IMR-90 (cell line): ENCODE results near the gene KIRREL2. TPM values are rescaled to one million over a fixed set of nuclear protein-coding genes. Genes with fewer than 3 reads are reported as not detected.

Experiments
- ATAC-seq: fragments of 200-7000 bp; cut with Tn5 transposase; 2 replicates; pipeline ENCODE4 v1.9.1; 2020; ENCODE audit warnings: low read depth, mild to moderate bottlenecking, moderate library complexity
- BruUV-seq: library from RNA; stranded (reverse); fragments of 400-500 nt; replicated peaks from 2 replicates; lab custom pipeline; 2021; lab: Mats Ljungman, UMichigan
- CTCF ChIA-PET: fragments of 300-600 bp; formaldehyde crosslinking; extraction: SDS; loops from one replicate; lab custom pipeline; 2021; ENCODE audit warnings: antibody characterized with exemption; lab: Yijun Ruan, JAX
- POLR2A ChIA-PET: fragments of 300-600 bp; sonication (Branson Sonifier 250); formaldehyde crosslinking; loops from one replicate; lab custom pipeline; 2022; ENCODE audit warnings: antibody characterized with exemption; ENCODE audit not compliant: unreplicated experiment; lab: Charles Lee
- DNase-seq: peaks from one replicate; pipeline ENCODE4 v3.0.0; 2013
- H2AFZ ChIP-seq: replicated peaks from 2 replicates; pipeline ENCODE3; 2013; ENCODE audit warnings: low read length, mild to moderate bottlenecking; ENCODE audit not compliant: poor library complexity
- H2AK5ac ChIP-seq: 2 replicates; pipeline ENCODE4 v1.6.1; 2013; ENCODE audit warnings: low read depth, low read length, inconsistent platforms
- H2AK9ac ChIP-seq: replicated peaks from 2 replicates; pipeline ENCODE3; 2013; ENCODE audit warnings: mild to moderate bottlenecking, low read depth, low read length, moderate library complexity; ENCODE audit not compliant: poor library complexity
- H2BK120ac ChIP-seq: 2 replicates; pipeline ENCODE4 v1.6.1; 2013; ENCODE audit warnings: low read depth, low read length, inconsistent platforms
- H2BK15ac ChIP-seq: 3 replicates; pipeline ENCODE4 v1.6.1; 2013; ENCODE audit warnings: low read depth, low read length, inconsistent platforms
- H2BK20ac ChIP-seq: 2 replicates; pipeline ENCODE4 v1.6.1; 2013; ENCODE audit warnings: low read depth, mild to moderate bottlenecking, inconsistent platforms, low read length, moderate library complexity
- H2BK5ac ChIP-seq: 2 replicates; pipeline ENCODE4 v1.6.1; 2013; ENCODE audit warnings: mild to moderate bottlenecking, low read depth, low read length, inconsistent platforms; ENCODE audit not compliant: poor library complexity, severe bottlenecking
- H3K14ac ChIP-seq: replicated peaks from 2 replicates; pipeline ENCODE4 v1.6.1; 2013; ENCODE audit warnings: low read depth, low read length, inconsistent platforms
- H3K18ac ChIP-seq: 2 replicates; pipeline ENCODE4 v1.6.1; 2013; ENCODE audit warnings: low read depth, low read length, control low read depth
- H3K23ac ChIP-seq: 2 replicates; pipeline ENCODE4 v1.6.1; 2013; ENCODE audit warnings: low read depth, low read length, inconsistent platforms
- H3K27ac ChIP-seq: 2 replicates; pipeline ENCODE4 v1.5.1; 2013; ENCODE audit warnings: mild to moderate bottlenecking, control low read depth, low read length; ENCODE audit not compliant: insufficient read depth
- H3K27me3 ChIP-seq: 2 replicates; pipeline ENCODE4 v1.6.1; 2013; ENCODE audit warnings: low read length; ENCODE audit not compliant: control insufficient read depth, insufficient read depth
- H3K36me3 ChIP-seq: 2 replicates; pipeline ENCODE4 v1.6.1; 2013; ENCODE audit warnings: low read length, mixed read lengths; ENCODE audit not compliant: control insufficient read depth, insufficient read depth
- H3K4ac ChIP-seq: 2 replicates; pipeline ENCODE4 v1.6.1; 2013; ENCODE audit warnings: low read depth, low read length, inconsistent platforms
- H3K4me1 ChIP-seq: 2 replicates; pipeline ENCODE4 v1.6.1; 2013; ENCODE audit warnings: low read length, mixed read lengths; ENCODE audit not compliant: control insufficient read depth, insufficient read depth
- H3K4me2 ChIP-seq: 2 replicates; pipeline ENCODE4 v1.6.1; 2013; ENCODE audit warnings: low read depth, mild to moderate bottlenecking, control low read depth, low read length, moderate library complexity
- H3K4me3 ChIP-seq: 2 replicates; pipeline ENCODE4 v1.5.1; 2013; ENCODE audit warnings: low read depth, mild to moderate bottlenecking, control low read depth, low read length, moderate library complexity; ENCODE audit not compliant: insufficient read depth
- H3K56ac ChIP-seq: 2 replicates; pipeline ENCODE4 v1.6.1; 2013; ENCODE audit warnings: low read length, inconsistent platforms; ENCODE audit not compliant: insufficient read depth; ENCODE audit errors: extremely low read depth
- H3K79me1 ChIP-seq, 2 experiments: 2 replicates each; pipeline ENCODE4 v1.6.1; 2013; ENCODE audit warnings: low read length in 2 of 2, inconsistent platforms in 1 of 2, low read depth in 1 of 2
- H3K9ac ChIP-seq: 2 replicates; pipeline ENCODE4 v1.6.1; 2013; ENCODE audit warnings: low read depth, low read length, control low read depth
- H3K9me1 ChIP-seq: 2 replicates; pipeline ENCODE4 v1.6.1; 2013; ENCODE audit warnings: low read length, inconsistent platforms; ENCODE audit not compliant: insufficient read depth
- H3K9me3 ChIP-seq: 2 replicates; pipeline ENCODE4 v1.6.1; 2013; ENCODE audit warnings: low read length; ENCODE audit not compliant: control insufficient read depth, insufficient read depth
- H4K20me1 ChIP-seq: 2 replicates; pipeline ENCODE4 v1.6.1; 2013; ENCODE audit warnings: low read length, inconsistent platforms; ENCODE audit not compliant: insufficient read depth
- H4K5ac ChIP-seq: 2 replicates; pipeline ENCODE4 v1.6.1; 2013; ENCODE audit warnings: mild to moderate bottlenecking, low read depth, low read length, control low read depth
- H4K8ac ChIP-seq, 2 experiments: 2 replicates each; pipeline ENCODE4 v1.6.1; 2013; ENCODE audit warnings: low read depth in 2 of 2, low read length in 2 of 2, control low read depth in 1 of 2, inconsistent platforms in 1 of 2
- H4K91ac ChIP-seq: 2 replicates; pipeline ENCODE4 v1.6.1; 2013; ENCODE audit warnings: low read depth, low read length, inconsistent platforms; ENCODE audit not compliant: insufficient read depth
- BHLHE40 ChIP-seq: fragments of 150-350 bp; IDR thresholded peaks from 2 replicates; pipeline ENCODE4 v1.6.1; 2016; ENCODE audit warnings: mild to moderate bottlenecking, low read depth, low read length
- CTCF ChIP-seq: conservative IDR thresholded peaks from 2 replicates; pipeline ENCODE4 v1.5.1; 2012; ENCODE audit warnings: mild to moderate bottlenecking, low read depth, low read length, improper control_type of control experiment
- FOS ChIP-seq: fragments of 150-350 bp; IDR thresholded peaks from 2 replicates; pipeline ENCODE4 v1.6.1; 2016; ENCODE audit warnings: low read depth, low read length
- MAZ ChIP-seq: IDR thresholded peaks from 2 replicates; pipeline ENCODE4 v1.6.1; 2012; ENCODE audit warnings: low read depth, mild to moderate bottlenecking, low read length, improper control_type of control experiment, moderate library complexity, borderline replicate concordance
- NFE2L2 ChIP-seq: fragments of 150-350 bp; IDR thresholded peaks from 2 replicates; pipeline ENCODE4 v1.6.1; 2016; ENCODE audit warnings: low read depth, mild to moderate bottlenecking, low read length
- RAD21 ChIP-seq: IDR thresholded peaks from 2 replicates; pipeline ENCODE4 v1.6.1; 2012; ENCODE audit warnings: low read length, improper control_type of control experiment
- RCOR1 ChIP-seq: IDR thresholded peaks from 2 replicates; pipeline ENCODE4 v1.6.1; 2012; ENCODE audit warnings: mild to moderate bottlenecking, low read length, improper control_type of control experiment; ENCODE audit not compliant: insufficient replicate concordance
- SMC3 ChIP-seq: fragments of 150-350 bp; IDR thresholded peaks from 2 replicates; pipeline ENCODE4 v1.6.1; 2016; ENCODE audit warnings: low read depth, mild to moderate bottlenecking, antibody characterized with exemption, low read length, moderate library complexity
- USF2 ChIP-seq: fragments of 150-350 bp; IDR thresholded peaks from 2 replicates; pipeline ENCODE4 v1.6.1; 2017; ENCODE audit warnings: mild to moderate bottlenecking, antibody characterized with exemption, low read length, low read depth
- WGBS, 2 experiments: methylation state at CpG; one replicate each; pipeline versions ENCODE4 v1.1.5 to v1.1.7; 2013; ENCODE audit warnings: missing lambda C conversion rate in 2 of 2; ENCODE audit not compliant: insufficient read length in 1 of 2; ENCODE audit errors: extremely low coverage in 2 of 2; 5-methylcytosine and 5-hydroxymethylcytosine counted together
- dilution Hi-C: fragments of 300-500 bp; cut with HindIII; formaldehyde crosslinking; loops from one replicate; pipeline ENCODE4 v1.14.3; 2018; ENCODE audit warnings: low sequenced_read_pairs; ENCODE audit not compliant: unreplicated experiment
- in situ Hi-C: fragments of 300-500 bp; cut with MboI; formaldehyde crosslinking; loops from 3 replicates; pipeline ENCODE4 v1.14.3; 2019; ENCODE audit warnings: low sequenced_read_pairs, inconsistent platforms, mixed read lengths
- intact Hi-C: fragments of 100-400 bp; cut with micrococcal nuclease; formaldehyde crosslinking; loops from 2 replicates; pipeline ENCODE4 v1.10.0; 2022
- polyA plus RNA-seq, 3 experiments: library from polyadenylated mRNA; depleted of rRNA; stranded (reverse); fragments of >200 nt; gene quantifications; 2 replicates each; pipeline ENCODE4 v1.2.3, GENCODE V29; 2012; ENCODE audit warnings: low replicate concordance in 1 of 3
- total RNA-seq: library from RNA; depleted of rRNA; stranded (reverse); fragments of >200 nt; gene quantifications from 2 replicates; pipeline ENCODE4 v1.2.3, GENCODE V29; 2012
- TF ChIP-seq, protein P1 (sequence below): fragments of 150-350 bp; IDR thresholded peaks from 2 replicates; pipeline ENCODE4 v1.6.1; 2016; ENCODE audit warnings: low read depth, mild to moderate bottlenecking, low read length, moderate library complexity, borderline replicate concordance

The KIRREL2 gene
- total and polyA plus RNA-seq, 2 of the 4 experiments (the other 2 are of a cell fraction) = not detected

DNA sequence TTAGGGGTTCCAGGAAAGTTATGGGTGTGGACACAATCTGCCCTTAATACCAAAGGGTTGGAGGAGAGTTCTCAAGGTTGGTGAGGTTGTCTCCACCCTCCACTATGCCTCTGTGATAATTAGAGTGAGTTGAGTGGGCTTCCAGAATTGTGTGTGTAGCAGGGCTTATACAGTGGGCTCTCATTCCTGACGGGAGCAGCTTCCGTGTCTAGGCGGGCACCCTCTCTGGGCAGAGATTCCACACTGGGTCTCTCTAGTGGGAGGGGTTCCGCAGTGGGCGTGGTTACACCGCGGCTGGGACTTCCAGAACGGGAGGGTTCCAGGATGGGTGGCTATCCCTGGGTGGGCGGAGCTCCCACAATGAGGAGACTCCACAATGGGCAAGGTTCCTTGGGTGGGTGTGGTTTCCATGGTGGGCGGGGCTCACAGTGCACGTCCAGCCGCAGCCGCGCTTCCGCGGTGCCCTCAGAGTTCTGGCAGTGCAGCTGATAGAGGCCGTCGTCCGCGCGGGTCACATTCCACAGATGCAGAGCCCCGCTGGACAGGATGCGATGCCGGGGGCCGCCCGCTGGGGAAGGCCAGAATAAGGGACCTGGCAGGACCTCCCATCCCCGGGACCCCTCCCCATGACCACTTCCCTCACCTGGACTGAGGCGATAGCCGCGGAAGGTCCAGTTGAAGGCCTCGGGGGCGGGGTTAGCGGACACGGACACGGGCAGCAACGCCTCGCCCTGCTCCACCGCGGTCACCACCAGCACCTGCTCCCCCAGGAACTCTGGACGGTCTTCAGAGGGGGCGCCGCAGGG, 12.8 kb upstream of the KIRREL2 start:
- peak; percentile 35 for ATAC-seq
- H3K27me3 ChIP-seq = peaks cover 46% of the 10 kb centered on the region

More for the DNA sequence above, 12.8 kb upstream of the KIRREL2 start:
- no peak overlapping the region for H3K27ac ChIP-seq
- H3K4me3 ChIP-seq = no peak overlapping the region
- H4K20me1 ChIP-seq = no peaks in the 10 kb centered on the region
- no peak for TF ChIP-seq USF2
- no peak for TF ChIP-seq RAD21
- TF ChIP-seq MAZ = no peak
- no peak for TF ChIP-seq NFE2L2
- TF ChIP-seq, protein P1, sequence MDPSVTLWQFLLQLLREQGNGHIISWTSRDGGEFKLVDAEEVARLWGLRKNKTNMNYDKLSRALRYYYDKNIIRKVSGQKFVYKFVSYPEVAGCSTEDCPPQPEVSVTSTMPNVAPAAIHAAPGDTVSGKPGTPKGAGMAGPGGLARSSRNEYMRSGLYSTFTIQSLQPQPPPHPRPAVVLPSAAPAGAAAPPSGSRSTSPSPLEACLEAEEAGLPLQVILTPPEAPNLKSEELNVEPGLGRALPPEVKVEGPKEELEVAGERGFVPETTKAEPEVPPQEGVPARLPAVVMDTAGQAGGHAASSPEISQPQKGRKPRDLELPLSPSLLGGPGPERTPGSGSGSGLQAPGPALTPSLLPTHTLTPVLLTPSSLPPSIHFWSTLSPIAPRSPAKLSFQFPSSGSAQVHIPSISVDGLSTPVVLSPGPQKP = no peak
- no peak for TF ChIP-seq SMC3
- TF ChIP-seq CTCF = no peak
- TF ChIP-seq FOS = no peak
- no peak for TF ChIP-seq RCOR1
- no peak for TF ChIP-seq BHLHE40
- intact Hi-C loops = no loop called here
- dilution Hi-C loops = no loop called here
- H3K9me1 ChIP-seq = no peaks in the 10 kb centered on the region
- no peak overlapping the region for H2BK20ac ChIP-seq
- H3K36me3 ChIP-seq = no peaks in the 10 kb centered on the region
- no peak overlapping the region for H2AK5ac ChIP-seq
- H4K5ac ChIP-seq = no peak overlapping the region
- no peak for DNase-seq
- in situ Hi-C loops = no loop called here
- H3K9ac ChIP-seq = no peak overlapping the region
- no peak overlapping the region for H3K4ac ChIP-seq
- no peak overlapping the region for H2AFZ ChIP-seq
- H3K79me1 ChIP-seq = no peaks in the 10 kb centered on the region
- CTCF ChIA-PET = no interaction called here
- no peak overlapping the region for H4K91ac ChIP-seq
- no peak overlapping the region for H4K8ac ChIP-seq
- no peak overlapping the region for H3K18ac ChIP-seq
- POLR2A ChIA-PET = no interaction called here
- no peak overlapping the region for H3K14ac ChIP-seq
- H2AK9ac ChIP-seq = no peak overlapping the region
- no TSS peak for BruUV-seq
- no peak overlapping the region for H2BK15ac ChIP-seq
- peaks cover 4% of the 10 kb centered on the region; the same call in 1 of the 2 replicates for H3K4me1 ChIP-seq
- no peak overlapping the region for H2BK5ac ChIP-seq
- no peak overlapping the region for H3K23ac ChIP-seq
- H3K9me3 ChIP-seq = peaks cover 13% of the 10 kb centered on the region
- no peak overlapping the region for H3K56ac ChIP-seq
- WGBS, 2 experiments = 17% methylated on average over 9 of the region's 42 CpGs; no CpG with 5 or more reads in 1 of the 2 experiments
- H2BK120ac ChIP-seq = no peak overlapping the region
- H3K4me2 ChIP-seq = no peak overlapping the region
